HG03558 (cell line): ENCODE measurements around the gene LITAF.

Experiments
- ATAC-seq: cut with Tn5 transposase; IDR thresholded peaks from one replicate; pipeline ENCODE4 v1.9.1; 2021; ENCODE audit warnings: moderate number of reproducible peaks; ENCODE audit not compliant: unreplicated experiment; ENCODE audit errors: extremely low read depth

LITAF gene

DNA sequence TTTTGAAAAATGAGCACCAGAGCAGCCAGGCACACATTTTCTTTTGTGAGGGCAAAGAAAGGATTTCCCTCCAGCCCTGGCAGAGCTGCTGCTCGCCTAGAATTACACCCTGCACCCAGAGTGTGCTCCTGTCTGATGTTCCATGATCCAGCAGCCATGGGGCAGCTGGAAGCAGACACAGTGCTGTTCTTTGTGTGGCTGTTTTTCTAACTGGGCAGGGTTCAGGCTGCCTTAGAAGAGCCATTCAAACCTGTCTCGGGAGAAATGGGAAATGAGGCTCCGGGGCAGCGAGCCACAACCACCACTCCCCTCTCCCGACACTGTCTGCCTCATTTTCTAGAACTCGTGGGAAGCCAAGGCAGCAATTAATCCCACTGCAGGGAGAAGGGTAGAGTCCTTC lies 28.9 kb downstream of the LITAF start:
- ATAC-seq = no peak

GRCh38 chr16:11556945-11557720 lies 29.6 kb downstream of the LITAF start:
- ATAC-seq = no peak

- ATAC-seq = no peak
These were observed 30.4 kb downstream of the LITAF start for GRCh38 chr16:11556214-11556819.

GRCh38 chr16:11554053-11554452 lies 32.7 kb downstream of the LITAF start:
- no peak for ATAC-seq

GRCh38 chr16:11553371-11553770 lies 33.3 kb downstream of the LITAF start:
- no peak for ATAC-seq

GRCh38 chr16:11552440-11552839 lies 34.3 kb downstream of the LITAF start:
- ATAC-seq = no peak

DNA sequence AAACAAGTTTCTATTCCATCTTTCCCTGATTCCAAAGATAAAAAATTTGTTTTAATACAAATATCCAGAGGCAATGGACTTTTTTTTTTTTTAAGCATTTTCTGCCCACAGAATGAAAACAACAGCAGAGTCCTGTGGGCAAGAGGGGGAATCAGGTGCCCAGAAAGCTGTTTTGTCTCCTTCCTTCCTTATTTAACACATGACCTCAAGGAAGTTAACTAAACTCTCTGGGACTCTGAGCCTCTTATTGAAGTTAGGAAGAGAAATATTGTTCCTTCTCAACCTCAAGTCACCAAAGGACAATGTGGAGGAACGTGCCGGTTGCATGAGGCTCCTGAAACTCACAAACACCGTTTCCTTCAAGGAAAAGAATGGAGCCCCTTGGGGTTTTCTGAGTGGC lies 34.9 kb downstream of the LITAF start:
- ATAC-seq = no peak

DNA sequence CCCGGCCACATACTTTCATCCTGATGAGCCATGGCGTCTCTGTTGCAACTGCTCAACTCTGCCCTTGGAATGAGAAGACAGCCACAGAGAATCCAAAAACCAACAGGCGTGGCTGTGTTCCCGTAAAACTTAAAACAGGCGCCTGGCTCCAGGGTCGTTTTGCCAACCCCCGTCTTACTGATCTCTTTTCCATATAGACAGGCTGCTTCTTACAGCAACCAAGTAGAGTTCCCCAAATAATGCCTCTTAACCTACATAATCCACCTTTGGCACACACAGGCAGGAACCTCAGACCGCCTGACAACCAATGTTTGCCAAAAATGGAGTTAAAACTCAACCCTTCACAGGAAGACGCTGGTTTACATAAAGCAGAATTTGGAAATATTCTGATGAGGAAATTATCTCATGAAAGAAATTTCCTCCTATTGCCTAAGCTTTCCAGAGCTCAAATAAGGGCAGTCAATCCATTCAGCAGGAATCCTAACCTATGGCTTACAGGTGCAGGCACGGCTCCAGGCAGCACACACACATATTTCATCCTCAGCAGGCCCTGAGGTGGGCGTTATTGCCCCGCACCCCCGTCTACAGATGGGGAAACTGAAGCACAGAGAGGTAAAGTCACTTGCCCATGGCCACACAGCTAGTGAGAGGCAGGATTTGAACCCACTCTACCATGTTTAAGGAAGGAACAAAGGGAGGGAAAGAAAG lies 35.8 kb downstream of the LITAF start:
- no peak for ATAC-seq

- no peak for ATAC-seq
These were observed 39.4 kb downstream of the LITAF start for GRCh38 chr16:11547118-11547916.

DNA sequence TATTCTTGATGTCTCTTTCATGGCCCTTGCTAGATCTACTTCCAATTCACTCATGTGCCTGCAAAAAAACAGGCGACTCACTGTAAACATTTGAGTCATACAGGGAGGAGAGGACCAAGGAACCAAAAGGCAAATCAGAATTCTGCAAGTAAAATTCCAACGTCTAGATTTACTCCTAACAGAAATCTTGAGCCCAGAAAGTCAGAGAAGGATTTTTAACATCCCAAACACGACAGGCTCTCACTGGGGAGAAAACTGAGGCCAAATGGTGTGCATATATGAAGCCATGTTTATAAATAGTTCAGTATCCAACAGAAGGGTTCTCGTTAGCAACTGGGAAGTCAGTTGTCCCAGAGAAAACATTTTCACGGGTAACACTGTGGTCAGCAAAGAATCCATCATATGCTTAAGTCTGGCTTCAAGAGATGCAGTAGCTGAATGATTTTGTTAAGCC lies 40.1 kb downstream of the LITAF start:
- no peak for ATAC-seq

- no peak for ATAC-seq
These were observed 42.9 kb downstream of the LITAF start for GRCh38 chr16:11543661-11544393.

GRCh38 chr16:11542069-11542744 lies 44.5 kb downstream of the LITAF start:
- no peak for ATAC-seq

DNA sequence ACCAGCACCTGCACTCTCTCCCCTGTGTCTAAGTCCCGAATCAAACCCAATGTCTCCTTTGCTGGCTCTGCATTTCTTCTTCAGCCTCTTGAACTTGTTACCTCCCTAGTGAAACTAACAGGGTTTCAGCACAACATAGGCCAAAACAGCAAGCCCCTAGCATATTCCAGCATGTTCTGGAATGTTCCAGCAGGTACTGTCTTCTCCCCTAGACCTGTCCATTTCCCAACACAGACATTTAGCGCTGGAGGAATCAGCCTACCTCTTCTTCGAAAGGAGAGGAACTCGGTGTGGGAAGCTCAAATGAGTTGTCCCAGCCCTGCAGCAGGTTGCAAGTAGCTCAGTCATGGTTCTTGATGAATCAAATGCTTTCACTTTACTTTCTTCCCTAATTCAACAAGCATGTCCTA lies 47.1 kb downstream of the LITAF start:
- no peak for ATAC-seq

DNA sequence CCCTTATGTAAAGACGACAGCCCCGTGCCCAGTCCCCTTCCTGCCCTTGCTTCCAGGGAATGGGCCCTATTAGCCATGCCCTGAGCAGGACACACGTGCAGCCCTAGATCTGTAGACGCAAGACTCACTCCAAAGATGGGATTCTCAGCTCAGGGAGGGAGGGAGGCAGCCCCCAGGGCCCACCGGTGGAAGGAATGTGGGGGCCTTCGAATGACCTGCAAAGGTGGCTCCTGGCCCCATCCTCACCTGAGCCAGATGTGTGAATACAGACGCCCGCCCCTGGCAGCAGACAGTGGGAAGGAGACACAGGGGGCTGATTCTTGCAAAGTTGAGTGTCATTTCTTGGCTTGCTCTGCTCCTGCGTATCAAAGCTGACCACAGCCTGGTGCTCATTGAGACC lies 47.8 kb downstream of the LITAF start:
- ATAC-seq = no peak

GRCh38 chr16:11536104-11536866 lies 50.4 kb downstream of the LITAF start:
- no peak for ATAC-seq

- ATAC-seq = no peak
These were observed 51.2 kb downstream of the LITAF start for GRCh38 chr16:11535494-11535893.

- ATAC-seq = no peak
These were observed 52.5 kb downstream of the LITAF start for GRCh38 chr16:11534262-11534661.

- no peak for ATAC-seq
These were observed 53.1 kb downstream of the LITAF start for GRCh38 chr16:11533588-11533987.
